ENCODE results near the gene TANGO2.

TANGO2 gene

DNA sequence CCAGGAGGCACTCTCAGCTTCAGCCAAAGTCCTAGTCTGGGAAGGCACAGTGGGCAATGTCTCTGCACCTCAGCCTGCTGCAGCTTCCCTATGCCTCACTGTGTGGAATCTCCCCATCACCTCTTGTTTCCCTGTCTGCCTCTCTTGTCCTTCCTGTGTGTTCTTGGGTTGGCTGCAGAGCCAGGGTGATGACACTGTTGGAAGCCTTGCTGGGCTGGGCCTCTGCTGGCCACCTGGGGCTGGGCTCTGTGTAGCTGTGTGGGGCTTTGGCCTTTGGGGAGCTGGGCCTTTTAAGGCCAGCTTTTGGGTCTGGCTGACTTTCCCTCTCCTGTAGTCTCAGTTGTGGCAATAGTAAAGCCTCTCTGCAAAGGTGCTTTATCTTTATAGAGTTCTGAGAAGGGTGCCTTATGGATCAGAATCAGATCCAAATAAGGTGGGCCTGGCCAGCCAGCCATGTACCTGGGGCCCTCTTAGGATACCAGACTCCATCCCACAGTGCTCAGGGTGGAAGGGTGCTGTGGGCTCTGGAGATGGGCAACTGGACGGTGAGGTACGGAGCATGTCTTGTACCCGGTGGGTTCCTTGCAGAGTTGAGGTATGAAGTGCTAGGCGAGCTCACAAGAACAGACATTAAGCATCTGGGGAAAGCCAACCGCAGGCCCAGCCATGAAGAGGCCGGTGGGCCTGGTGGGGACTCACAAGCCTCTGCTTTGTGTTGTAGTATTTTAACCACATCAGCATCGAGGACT is 84.7 kb downstream of the TANGO2 start:
- no peak for DNase-seq (ENCODE audit: low read depth in 2 of 2)

- DNase-seq (ENCODE audit: low read depth in 2 of 2): no peak
Observed at GRCh38 chr22:20106205-20106848, 85.4 kb downstream of the TANGO2 start.

DNA sequence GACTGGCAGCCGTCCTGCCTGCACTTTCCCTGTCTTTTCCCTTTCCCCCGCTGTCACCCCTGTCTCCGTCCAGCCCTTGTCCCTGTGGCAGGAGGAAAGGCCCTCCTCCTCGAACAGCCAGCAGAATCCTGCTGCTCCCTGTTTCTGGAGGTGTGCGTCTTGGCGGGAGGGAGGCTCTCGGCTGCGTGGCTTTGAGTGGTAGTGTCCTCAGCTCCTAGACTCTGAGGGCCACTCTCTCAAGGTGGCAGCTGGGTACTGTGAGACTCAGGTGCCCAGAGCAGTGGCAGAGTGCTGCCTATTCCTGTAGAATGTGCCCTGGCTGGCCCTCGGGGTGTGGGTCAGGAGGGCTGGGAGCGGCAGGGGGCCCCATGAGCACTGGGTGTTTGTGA is 85.9 kb downstream of the TANGO2 start:
- no peak for DNase-seq (ENCODE audit: low read depth in 2 of 2)

- no peak for DNase-seq (ENCODE audit: low read depth in 2 of 2)
Observed at GRCh38 chr22:20107471-20107901, 86.6 kb downstream of the TANGO2 start.

DNA sequence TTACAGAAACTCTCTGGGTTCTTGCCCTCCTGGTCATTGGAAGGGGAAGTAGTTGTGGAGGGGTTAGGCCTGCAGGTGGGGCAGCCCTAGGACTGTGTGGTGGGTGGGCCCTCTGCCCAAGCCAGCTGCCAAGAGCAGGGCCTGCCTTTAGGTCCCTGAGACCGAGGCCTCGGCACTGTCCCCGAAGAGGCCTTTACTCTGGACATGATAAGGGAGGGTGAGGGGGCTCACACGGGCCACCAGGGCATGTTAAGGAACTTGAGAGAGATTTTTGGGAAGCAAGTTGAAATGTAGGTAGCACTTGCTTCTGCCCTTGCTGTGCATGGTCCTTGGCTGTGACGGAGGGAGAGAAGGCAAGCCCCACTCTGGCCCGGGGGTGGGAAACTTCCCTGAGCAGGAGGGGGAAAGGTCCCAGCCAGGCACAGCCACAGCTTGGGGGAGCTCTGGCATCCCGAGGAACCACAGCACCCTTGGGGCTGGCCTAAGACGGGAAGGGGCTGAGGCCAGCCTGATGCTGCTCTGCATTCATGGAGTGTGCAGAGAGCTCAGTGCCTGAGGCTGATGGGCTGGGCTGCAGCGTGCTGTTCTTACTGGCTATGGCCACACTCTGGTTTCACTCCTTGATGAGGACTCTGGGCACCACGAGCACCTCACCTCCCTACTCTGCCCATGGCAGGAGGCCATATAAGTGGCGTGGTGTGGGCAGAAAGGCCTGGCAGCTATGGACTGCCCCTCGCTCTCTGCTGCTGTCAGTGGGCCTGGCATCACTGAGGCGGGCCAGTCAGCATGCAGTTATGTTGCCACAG is 87.2 kb downstream of the TANGO2 start:
- DNase-seq (ENCODE audit: low read depth in 2 of 2): no peak

DNA sequence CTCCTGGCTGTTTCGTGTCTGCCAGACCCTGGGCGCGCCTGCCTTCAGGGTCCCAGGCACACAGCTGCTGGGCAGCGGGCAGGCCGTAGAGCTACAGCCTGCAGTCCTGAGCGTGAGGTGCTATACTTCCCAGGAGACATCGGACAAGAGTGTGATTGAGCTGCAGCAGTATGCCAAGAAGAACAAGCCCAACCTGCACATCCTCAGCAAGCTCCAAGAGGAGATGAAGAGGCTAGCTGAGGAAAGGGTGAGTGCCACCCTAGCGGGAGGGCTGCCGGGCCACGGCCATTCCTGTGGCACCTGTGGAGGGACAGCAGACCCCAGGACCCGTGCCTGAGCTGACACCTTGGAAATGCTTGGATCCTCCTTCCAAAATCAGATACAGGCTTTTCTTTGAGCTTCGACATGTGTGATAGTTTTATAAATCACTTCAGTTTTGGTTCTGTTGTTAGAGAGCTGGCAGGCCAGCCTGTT is 87.9 kb downstream of the TANGO2 start:
- DNase-seq (ENCODE audit: low read depth in 2 of 2): no peak

GRCh38 chr22:20109411-20110358 is 88.8 kb downstream of the TANGO2 start:
- no peak for DNase-seq (ENCODE audit: low read depth in 2 of 2)

DNA sequence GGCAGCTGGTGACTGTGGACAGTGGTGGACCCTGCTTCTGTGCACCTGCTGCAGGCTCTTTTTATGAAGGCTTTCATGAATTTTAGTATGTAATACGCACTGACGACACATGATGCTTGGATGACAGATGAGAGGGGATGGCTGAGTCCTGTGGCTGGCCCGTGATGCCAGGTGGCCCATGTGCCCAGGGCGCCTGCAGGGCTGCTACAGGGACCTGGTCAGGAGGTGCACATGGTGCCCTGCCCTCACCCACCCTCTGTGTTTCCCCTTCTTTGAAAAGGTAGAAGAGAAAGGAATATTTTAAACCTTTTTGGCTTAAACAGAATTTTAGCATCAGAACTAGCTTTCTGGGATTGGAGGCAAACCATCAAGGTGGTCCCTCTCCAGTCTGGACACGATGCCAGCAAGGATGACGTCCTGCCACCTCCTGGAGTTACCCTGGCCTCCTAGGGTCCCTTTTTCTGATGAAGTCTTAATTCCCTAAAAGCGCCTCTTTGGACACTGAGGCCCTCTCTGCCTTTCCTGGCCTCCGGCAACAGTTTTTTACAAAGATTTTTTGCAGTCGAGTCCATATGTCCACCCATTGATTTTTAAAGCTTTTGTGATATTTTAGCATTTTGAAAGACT is 89.6 kb downstream of the TANGO2 start:
- DNase-seq (ENCODE audit: low read depth in 2 of 2): no peak

DNA sequence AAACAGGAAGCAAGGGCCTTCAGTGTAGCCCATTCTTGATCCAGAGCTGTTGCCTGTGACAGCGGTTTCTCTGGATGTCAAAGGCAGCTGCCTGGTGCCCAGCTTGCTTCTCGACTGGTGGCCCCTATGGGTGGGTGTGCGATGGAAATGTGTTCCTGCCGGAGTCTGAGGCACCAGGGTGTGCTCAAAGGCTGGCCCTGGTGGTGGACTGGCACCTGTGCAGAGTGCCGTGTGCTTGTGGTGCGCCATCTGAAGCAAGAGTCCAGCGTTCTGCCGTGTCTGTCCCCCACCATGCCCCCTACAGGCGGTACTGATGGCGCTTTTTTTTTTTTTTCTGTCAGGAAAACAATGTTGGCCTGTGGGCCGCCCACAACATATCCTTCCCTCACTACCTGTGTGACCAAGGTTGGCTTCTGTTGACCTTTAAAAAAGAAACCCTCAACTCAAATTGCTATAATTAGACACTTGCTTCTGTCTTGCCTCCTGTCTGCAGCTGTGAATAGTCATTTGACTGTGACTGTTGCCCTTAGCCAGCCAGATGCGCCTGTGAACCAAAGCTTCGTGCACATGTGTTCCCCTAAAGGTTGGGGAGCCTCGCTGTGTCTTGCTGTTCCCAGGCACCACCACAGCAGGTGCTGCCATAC is 90.3 kb downstream of the TANGO2 start:
- no peak for DNase-seq (ENCODE audit: low read depth in 2 of 2)

GRCh38 chr22:20111689-20112622 is 91.0 kb downstream of the TANGO2 start:
- DNase-seq (ENCODE audit: low read depth in 2 of 2): no peak

DNA sequence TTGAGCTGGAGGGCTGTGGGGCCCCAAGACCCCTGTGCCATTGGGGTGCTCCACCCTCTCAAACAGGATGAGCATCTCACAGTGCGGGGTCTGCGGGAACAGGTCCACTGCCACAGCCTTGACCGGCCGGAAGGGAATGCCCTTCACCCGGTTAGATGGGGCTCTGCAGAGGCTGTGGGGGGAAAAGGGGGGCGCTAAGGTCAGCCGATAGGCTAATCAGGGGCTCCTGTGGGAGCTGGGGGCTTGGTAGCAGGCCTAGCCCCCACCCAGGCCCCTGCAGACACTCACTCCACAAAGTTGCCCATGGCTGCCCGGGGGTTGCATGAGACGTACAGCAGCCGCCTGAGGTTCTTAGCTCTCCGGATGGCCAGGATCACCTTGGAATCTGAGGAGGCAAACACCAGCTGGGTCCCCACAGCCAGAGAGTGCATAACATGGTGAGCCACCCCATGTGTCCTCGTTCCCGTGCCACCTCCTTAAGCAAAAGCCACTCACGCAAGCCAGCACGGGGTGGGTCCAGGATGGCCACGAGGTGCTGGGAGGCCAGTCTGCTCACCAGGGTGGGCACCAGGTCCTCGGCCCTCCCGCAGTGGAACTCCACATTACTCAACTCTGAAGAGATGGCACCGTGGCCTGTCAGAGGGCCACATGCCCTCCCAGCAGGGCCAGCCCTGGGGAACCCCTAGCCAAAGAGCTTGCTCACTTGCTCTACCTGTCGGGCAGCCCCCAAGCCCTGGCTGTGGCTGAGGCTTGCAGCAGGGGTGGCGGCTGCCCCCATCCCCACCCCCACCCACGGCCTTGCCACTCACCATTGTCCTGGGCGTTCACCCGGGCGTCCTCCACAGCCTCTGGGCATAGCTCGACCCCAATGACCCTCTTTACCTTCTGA is 92.0 kb downstream of the TANGO2 start:
- DNase-seq (ENCODE audit: low read depth in 2 of 2): no peak

DNA sequence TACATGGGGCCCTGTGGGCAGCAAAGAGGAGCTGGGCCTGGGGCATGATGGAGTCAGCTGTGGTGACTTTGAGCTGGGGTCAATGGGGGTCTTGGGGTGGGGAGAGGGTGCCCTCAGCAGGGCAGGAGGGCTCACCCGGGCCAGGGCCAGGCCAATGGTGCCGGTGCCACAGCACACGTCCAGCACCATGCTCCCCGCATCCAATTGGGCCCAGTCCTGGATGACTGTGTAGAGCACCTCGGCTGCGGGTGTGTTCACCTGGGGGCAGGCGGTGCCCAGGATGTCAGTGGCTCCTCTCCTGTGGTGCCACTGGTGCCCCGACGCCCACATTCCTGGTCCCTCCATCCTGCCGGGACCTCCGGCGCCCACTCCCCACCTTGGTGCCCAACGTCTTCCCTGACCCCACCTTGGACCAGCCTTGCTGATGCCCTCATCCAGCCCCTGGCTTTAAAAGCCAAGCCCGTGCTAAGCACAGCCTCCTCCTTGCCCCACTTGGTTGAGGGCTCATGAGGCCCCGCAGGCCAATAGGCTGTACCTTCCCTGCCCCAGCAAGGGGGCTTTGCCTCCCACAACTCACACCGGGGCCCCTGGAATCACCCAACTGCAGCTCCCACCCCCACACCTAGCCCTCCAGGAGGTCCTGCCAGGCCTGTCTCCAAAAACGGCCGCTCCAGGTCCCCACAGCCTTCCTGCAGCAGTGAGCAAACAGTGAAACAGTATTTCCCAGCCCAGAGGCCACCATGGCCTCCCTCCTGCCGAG is 92.8 kb downstream of the TANGO2 start:
- DNase-seq (ENCODE audit: low read depth in 2 of 2): no peak

DNA sequence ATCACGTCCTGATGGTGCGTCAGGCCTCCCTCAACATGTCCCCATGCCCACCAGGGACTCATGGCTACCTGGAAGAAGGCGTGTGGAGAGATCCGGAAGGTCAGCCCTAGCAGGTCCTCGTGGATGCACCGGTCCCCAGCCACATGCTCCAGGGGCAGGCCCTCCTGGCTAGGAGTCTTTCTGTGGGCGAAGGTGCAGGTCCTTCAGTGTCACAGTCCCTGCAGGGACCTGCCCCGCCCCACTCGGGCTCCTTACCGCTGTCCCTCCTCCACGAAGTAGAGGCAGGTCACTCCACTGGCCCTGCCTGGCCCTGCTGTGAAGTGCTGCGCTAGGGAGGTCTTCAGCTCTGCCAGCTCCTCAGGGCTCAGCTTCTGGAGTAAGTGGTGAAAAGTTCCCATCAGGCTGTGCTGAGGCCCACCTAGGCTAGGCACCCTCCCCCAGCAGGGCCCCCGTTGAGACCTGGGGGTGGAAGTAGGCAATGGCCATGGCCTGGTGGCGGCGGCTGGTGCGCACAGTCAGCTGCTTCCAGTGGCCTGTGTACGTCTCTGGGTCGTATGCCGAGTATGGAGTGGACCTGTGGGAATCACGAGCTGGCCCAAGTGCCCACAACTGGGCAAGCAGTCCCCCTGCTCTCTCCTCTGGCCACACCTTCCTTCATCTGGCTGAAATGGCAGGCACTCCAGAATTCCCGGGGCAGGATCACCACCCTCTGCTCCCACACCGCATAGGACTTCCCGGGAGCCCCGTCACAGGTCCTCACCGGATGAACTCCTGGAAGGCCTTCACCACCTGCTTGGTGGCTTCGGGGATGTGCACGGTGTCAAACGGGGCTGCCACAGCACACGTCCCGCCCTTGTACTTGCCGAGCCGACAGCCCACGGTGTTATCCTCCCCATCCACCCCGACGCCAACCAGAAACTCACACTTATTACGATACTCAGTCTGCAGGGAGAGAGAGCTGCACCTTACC is 93.9 kb downstream of the TANGO2 start:
- DNase-seq (ENCODE audit: low read depth in 2 of 2): no peak

DNA sequence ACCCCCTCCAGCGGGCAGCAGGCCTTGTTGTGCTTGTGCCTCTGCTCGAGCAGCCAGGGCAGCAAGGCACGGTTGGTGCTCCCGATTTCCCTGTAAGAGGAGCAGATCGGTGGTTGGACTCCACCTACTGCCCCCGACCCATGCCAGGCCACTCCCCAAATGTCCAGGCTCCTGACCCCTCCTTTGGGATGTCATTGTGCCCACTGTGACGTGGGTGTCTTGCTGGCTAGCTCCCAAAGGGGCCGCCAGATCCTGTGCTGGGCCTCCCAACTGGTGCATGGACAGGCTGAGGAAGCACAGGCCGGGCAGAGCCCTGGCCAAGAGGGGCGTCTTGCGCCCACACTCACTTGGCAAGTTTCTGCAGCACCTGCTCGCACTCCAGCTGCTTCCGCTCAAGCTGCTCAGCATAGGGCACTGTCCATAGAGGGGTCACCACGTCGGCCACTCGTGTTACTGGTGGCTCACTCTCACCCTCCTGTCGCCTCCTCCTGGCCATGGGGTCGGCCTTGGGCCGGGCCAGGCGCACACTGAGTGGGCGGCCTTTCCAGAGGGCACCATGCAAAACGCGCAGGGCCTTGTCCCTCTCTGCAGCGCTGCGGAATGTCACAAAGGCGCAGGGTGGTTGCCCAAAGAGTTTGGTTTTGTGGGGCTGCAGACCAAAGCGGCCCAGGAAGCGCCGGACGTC is 94.9 kb downstream of the TANGO2 start, which contains the start of gene RANBP1:
RANBP1 (plus strand) TSS at position 414 of the 685 bp plus-strand sequence; CDS start at position 495, 81 bp downstream.
- DNase-seq (ENCODE audit: low read depth in 2 of 2): no peak

DNA sequence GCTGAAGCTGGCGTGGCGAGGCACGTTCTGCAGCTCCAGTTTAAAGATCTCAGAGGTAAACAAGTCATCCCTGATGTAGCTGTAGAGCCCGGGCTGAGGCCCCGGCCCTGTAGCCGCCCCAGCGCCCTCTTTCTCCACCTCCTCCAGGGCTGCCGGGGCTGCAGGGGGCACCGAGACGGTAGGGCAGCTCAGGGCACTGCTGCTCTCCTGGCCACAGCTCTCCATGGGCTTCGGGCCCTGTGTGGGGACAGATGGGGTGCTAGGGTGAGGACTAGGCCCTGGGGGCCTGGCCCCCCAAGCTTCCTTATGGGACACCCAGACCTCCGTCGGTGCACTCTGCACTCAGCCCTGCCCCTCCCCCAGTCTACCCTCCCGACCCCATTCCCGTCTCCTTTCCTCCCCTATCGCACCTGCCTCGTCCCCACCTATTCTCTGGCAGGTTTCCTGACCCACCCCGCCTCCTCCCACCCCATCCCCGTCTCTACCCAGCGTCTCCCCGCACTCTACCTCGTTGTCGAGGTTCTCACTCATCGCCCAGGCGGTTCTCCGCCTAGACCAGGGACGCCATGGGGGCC is 95.6 kb downstream of the TANGO2 start:
- no peak for DNase-seq (ENCODE audit: low read depth in 2 of 2)

All from stimulated activated CD4-positive, alpha-beta T cell treated with anti-CD3 and anti-CD28 coated beads, Interleukin-1b, Interleukin-23, amount 100 ng/mL, for 1 hour (primary cell).